HG03103 (cell line): ENCODE results near the gene MBNL2.

Source experiments
- ATAC-seq: cut with Tn5 transposase; IDR thresholded peaks from one replicate; pipeline ENCODE4 v1.9.1; 2021; ENCODE audit warnings: low read depth; ENCODE audit not compliant: unreplicated experiment

The MBNL2 gene

DNA sequence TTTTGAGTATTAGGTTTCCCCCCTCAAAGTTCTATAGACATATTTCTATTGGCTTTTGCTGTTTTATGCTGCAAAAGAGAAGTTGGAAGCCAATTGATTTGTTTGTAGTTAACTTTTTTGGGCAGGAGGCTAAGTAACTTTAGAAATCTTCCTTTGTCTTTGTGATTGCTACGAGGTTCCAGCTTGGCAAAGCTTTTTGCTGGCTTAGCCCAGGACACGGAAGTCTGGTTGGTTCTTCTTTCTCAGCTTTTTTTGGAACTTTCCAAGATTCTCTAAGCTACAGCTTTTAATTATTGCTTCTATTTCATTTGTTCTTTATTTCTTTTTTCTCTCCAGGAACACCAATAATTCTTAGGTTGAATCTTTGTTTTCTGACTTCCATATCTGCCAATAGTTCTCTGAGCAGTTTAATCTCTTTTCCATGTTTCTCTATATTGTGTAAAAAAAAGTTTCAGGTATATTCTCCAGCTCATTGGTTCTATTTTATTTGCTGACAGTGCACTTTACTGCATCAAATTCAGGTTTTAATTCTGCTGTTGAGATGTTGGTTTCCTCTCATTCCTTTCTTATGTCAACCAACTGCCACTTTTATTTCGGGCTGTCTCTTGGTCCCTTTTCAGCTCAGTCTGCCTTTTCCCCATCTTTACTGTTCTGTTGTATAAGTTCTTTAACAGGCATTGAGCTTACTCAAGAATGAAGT lies 27.8 kb downstream of the MBNL2 start:
- no peak for ATAC-seq

DNA sequence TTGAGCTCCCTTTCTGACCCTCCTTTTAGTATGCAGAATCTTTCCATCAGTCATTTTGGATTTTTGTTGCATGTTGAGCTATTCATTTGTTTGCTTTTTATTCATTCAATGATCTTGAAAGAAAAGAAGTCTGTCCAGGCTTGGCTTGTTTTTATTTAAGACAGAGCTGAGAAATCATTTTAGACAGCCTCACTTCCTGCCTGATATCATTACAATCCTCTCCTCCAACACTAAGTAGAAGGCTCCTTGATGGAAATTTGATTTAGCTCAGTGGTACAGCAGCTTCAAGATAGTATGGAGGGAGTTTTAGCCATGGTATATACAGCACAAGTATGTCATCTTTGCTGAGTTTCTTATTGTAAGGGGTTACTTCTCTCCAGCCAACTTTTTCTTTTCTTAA lies 28.4 kb downstream of the MBNL2 start:
- ATAC-seq: no peak

DNA sequence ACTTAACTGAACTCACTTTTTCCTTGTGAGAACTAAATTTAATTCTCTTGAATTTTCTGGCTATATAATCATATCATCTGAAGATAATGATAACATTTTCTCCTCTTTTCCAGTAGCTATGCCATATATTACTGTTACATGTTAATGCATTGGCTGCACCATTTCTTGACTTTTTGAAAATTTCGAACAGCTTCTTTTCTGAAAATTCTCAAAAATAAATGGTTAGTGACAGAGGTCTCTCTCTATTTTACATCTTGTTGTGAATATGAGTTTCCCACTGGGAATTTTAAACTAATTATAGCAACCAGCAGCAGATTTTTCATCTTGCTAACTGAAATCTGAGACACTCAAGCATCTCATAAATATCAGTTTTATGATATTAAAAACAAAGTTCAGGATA lies 30.6 kb downstream of the MBNL2 start:
- no peak for ATAC-seq

DNA sequence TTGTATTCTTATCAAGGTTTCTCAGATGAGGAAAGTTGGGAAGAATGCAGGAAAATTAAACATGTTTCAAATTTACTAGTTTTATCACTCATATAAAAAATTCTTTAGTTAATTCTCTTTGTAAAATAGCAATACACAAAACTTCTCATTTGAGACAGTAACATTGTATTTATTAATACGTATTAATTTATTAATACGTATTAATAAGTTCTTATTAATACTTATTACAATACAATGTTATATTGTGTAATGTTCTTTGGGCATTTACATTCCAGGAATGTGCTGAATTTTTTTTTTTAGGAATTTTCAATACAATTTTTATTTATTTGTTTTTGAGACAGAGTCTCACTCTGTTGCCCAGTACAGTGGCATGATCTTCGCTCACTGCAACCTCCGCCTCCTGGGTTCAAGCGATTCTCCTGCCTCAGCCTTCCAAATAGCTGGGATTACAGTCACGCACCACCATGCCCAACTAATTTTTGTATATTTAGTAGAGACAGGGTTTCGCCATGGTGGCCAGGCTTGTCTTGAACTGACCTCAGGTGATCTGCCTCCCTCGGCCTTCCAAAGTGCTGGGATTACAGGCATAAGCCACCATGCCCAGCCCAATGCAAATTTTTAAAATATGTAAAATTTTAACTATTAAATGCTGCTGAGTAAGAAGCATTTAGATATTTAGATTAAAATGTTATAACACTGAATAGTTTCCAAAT lies 31.6 kb downstream of the MBNL2 start:
- ATAC-seq: no peak

DNA sequence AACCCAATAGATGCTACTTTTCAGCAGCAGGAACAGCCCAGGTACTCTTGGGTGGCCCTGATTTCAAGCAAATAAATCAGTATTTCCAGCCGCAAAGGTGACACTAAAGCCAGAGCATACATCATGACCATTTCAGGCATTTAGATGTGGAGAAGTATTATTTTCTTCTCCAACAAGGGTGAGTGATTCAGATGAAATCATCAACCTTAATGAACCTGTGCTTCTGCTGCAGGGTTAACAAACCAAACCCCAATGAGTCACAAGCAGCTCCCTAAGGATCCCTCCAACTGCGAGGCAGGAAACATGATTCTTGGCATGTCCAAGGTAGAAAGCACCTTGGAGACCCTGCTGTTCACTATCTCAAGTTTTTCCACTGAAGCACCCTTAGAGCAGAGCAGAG lies 32.7 kb downstream of the MBNL2 start:
- ATAC-seq: no peak

DNA sequence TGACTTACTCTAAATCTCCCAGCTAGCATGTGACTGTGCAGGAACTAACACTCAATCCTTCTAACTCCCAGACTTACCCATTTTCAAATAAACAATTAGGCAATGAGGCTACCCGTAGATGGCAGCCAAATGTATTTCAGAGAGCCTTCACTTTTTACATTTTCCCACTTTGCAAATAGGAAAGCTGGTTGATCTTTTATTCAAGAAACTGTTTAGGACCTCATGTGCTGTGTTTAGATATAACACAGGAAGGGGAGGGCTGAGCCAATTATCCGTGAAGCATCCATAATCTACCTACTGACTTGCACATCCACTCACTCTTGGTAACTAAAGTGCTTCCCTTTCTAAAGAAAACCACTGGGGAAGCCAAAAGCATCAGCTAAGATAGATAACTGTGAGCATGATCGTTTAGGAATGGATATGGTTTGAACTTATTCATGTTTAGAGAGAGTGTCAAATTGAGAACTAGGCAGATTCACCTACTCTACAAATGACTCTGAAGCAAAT lies 33.4 kb downstream of the MBNL2 start:
- ATAC-seq: no peak

DNA sequence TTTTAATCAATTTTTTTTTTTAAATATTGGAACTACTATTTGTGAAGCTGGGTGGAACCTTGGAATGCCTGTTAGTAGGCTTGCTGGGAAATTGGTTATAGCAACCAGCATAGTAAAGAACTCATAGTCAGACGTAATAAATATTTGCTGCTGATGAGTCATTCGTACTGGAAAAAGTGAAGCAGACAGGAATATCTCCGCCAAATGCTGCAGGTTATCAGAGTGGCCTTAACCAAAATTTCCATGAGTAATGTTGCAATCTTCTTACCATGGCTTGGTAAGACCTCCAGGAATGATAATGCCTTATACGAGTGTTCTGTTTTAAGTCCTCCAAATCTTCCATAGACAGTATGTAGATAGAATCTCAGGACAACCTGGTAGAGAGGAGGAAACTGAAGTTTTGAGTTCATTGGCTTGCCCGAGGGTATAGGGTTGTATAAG lies 34.2 kb downstream of the MBNL2 start:
- ATAC-seq: no peak

DNA sequence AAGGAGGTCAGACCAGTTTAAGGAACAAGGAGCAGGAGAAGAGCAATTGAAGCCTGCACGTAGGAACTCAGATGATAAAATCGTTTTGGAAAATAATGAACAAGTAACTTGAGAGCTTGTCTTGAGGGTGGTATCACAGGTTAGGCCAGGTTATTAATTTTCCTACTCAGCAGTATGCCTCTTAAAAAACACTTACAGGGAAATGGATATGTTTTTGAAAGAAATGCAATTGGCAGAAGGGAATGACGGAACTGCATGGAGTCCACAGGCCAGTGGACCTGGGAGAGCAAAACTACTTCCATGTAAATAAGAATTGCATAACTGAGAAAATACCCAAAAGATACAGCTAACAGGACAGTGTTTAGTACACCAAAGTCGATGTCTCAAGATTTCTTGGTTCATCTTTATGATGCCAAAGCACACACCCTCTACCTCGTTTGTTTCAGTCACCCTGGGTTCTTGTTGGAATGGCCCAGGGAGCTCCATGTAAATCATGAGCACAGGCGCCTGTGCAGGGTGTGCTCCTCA lies 35.2 kb downstream of the MBNL2 start:
- ATAC-seq: no peak

DNA sequence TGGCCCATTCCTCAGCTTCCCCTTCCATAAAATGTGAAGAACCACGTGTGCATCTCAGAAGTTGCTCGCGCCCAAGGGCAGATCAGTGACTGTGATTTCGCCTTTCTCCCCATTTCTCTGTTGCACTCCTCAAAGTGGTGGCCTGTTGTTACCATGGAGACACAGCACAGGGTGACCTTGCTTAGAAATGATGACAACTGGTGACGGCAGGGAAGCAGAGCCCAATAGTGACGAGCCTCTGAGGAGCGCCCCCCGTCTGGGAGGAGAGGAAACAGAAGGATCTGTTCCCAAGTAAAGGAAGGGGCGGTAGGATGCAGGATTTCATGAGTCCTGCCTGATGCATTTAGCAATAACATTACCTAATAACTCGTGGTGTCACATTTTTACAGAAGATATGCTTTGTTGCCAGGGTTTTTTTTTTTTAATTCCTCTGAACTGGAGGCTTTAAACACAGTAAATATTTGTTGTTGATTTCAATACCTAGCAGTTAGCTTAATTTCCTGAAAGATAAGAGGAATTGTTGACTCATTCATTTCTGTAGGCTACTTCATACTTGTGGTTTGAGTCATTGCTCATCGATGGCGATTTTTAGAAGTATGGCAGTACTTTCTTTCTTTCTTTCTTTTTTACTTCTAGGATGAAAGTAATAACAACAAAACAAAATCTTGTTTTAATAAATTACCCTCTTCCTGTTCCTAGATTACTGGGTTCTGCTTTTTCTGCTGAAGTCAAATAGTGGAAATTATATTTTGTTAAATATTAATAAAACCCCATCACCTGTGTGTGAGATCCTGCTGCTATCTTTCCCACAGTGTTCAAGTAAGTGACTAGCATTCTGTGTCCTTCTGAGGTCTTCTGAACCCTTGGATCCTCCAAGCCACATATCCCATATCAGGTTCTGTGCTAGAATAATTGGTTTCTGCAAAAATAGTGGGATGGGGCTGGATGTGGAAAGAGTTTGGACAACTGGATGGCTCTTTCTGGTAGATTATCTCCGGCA lies 36.0 kb downstream of the MBNL2 start:
- peak; percentile 58 for ATAC-seq

DNA sequence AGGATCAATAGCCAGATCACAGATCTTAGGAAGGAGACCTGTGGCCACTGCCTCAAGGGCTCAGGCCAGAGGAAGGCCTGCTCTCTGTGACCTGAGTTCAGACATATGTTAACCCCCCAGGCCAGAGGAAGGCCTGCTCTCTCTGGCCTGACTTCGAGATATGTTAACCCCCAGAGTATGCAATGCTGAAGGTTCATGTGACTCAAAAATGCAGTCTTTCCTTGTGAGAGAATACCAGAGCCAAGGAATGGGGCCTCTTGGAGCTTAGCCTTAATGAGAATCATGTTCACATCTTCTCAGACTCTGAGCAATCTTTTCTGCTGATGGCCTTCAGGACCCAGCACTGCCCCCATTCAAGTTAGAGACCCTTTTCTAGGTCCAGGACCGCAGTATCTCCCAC lies 36.7 kb downstream of the MBNL2 start:
- no peak for ATAC-seq

DNA sequence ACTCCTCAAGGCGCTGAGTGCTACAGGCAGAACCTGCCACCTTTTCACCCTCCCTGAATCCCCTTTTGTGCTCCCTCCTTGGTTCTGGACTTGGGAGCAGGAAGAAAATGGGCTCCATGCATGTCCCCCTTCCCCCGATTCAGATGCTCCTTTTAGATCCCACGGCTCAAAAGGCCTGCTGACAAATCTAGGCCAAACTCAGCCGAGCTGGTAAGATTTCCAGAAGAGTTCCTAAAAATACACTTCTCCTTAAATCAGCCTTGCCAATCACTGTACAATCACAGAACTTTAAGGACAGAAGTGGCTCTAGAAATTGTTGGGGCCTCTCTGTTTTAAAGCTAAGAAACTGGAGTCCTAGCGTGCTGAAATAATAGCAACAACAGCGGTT lies 37.3 kb downstream of the MBNL2 start:
- ATAC-seq: no peak

DNA sequence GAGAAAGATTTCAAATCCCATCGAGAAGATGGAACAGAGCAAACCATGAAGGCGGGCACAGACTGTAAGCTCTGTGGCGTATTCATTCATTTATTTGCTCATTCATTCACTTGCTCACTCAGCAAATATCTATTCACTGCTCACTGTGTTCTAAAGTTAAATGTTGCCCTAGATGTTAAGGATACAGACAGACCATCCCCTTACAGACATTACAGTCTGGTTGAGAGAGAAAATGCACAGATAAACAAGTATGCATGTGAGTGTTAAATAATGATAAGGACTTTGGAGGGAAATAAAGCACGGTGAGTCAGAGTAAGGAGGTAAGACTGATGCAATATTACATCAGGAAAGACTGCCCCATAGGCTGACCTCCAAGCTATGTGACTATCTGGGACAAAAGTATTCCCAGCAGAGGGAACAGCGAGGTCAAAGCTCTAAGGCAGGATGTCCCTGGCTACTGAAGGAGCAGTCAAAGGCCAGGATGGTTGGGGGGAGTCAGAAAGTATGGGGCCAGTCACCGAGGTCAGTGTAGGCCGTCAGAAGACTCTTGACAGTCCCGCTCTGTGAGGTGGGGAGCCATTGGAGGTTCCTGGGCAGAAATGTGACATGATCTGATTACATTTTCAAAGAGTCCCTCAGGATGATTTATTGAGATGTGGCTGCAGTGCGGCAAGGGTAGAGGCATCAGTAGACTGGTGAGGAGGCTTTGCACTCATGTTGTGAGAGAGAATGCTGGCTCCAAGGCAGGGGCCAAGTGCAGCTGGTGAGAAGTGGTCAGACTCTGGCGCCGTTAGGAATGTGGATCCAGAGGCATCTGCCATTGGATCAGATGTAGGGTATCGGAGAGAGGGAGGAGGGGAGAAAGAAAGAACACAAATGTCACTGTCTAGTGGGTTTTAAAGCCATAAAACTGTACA lies 37.9 kb downstream of the MBNL2 start:
- no peak for ATAC-seq

DNA sequence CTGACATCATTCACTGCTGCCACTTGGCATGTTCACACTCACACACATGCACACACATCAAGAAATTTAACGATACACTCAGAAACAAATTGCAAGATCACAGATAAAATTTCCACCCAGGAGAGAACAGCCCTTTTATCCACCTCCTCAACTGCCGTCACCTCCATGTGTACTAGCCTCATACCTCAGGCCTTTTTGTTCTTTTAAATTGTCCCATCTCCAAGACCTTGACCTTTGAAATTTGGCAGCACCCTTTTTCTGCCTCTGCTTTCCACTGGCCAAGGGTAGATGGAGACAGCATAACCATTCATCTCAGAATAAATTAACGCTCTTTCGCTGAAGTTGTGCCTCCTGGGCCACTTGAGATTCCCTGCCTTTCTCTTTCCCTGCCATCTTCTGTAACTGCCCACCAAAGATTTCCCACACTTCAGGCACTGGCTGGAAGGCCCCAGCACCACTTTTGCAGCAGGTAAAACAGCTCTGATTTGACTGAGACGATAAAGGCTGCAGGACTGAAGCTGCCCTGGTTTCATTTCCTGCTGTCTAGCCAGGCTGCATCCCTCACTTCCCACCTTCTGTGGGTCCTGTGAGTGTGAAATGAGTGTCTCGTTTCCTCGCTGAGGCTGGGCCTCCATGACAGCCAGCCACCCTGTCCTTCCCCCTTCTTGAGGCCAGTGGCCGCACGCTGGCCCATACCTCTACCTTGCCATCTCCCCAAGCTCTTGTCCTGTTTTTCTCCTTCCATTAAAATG lies 39.3 kb downstream of the MBNL2 start:
- ATAC-seq: peak; percentile 77

DNA sequence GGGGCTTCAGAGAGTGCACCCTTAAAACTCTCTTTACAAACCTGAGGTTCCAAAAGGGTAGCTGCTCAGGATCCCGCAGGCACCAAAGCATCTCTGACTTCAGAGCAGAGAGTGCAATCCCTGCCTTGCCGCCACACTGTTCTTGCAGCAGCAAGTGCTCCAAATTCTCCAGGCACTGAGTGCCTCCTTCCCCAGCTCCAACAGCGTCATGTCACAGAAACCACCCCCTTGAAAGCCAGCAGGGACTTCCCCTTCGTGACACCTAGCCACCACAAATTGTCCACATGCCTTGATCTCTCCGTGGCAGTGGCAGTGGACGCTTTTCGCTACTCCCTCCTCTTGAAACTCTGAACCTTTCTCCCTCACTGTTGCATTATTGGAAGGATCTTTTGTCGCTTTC lies 39.9 kb downstream of the MBNL2 start:
- ATAC-seq: no peak

DNA sequence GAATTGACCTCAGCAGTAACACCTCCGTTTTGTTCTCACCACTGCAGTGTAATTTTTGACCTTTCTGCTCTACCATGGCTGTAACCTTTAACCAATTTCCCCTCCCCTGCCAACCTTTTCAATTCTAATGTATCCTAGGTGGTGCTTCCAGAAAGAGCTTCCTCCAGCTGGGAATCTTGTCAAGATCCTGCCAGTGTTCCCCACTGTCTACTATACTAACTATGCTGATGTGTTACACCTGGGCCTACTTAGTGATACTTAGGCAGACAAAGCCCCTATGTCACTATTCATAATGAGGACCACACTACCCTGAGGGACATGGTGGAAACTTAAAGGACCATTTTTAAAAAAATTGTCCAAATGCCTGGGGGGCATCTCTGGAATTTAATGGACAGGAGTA lies 41.0 kb downstream of the MBNL2 start:
- ATAC-seq: no peak

DNA sequence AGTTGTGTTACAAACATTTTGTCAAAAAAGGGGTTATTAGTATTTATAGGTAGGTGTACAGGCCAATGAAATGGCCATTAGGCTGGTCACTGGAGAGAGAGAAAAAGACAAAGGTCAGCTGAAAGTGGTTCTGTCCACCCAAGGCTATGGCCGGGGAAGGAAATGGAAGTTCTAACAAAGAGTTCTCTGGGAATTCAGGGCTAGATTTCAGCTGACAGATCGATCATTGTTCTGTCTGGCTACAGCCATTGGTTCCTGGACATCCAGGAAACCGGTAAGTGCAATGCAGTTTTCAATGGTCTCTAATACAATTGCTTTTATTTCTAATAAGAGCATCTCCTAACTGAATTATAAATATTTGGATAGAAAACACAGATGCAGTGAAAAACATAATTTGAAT lies 42.5 kb downstream of the MBNL2 start:
- ATAC-seq: no peak

DNA sequence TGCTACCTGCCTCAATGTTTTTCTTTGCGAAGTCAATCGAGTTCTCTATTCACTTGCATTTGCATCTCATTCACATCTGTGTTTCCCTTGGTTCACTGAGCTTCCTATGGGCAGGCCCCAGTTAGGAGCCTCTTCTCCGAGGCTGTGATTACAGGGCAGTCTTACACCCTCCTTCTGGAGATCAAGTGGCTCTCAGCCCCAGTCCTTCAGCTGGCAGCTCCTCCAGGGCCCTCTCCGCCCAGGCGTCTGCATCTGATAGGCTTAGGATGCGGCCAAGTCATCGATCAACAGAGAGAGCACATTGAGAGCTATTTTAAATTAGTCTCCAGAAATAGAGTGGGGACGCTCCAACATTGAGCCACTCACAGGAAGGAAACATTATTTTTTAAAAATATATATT lies 44.2 kb downstream of the MBNL2 start:
- ATAC-seq: no peak

DNA sequence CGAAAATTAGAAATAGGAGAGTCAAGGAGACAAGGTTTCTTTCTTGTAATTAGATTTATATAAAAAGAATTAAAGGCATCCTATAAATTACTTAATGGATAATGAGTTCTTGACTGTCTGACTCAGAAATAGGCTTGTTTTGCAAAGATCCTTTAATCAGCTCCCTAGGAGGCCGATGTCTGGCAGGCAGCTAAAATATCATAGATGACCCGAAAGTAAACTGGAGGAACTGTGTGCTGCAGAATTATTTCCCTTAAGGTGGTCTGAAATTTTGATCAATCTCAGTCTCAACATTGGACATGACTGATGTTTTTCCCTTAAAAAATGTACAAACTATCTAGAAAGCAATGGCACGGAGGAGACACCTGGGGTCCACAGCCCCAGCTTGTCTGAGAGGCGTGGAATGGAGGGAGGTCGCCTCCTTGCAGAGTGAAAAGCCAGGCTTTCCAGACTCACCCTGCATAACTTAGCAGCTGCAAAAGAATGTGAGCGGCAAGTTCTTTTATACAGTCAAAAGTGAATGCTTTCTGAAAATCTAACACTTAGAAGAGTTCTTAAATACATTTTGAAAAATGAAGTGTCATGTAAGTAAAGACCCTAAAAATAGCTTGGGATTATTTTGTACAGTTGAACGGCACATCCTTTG lies 44.8 kb downstream of the MBNL2 start:
- ATAC-seq: no peak
